Adrenal gland (tissue), 12 donors: ENCODE measurements around the gene CDCA4. TPM values are rescaled to one million over a fixed set of nuclear protein-coding genes. Genes with fewer than 3 reads are reported as not detected.
A peak's percentile ranks its signal among the peaks of the same experiment; 100 is the strongest.

ENCODE experiments used
- DNase-seq, 7 donors: peaks; one replicate each; pipeline ENCODE4 v3.0.0-alpha.2; 2019 to 2020
- H3K27ac ChIP-seq, 5 donors: fragments of 200-600 bp; sonication (generic) in 4 of 5; 1 replicate in 3 of 5; 2 replicates in 2 of 5; pipeline versions ENCODE4 v1.5.1 to v1.8.0; 2016 to 2020; ENCODE audit warnings: mild to moderate bottlenecking in 1 of 5
- H3K27me3 ChIP-seq: fragments of 200-600 bp; 2 replicates; pipeline ENCODE4 v1.8.0; 2021
- H3K36me3 ChIP-seq, 2 donors: fragments of 200-600 bp; replicated peaks in 1 of 2; 1 replicate in 1 of 2; 2 replicates in 1 of 2; pipeline versions ENCODE4 v1.5.1 to v1.8.0; 2018 to 2022
- H3K4me1 ChIP-seq, 2 donors: fragments of 200-600 bp; replicated peaks in 1 of 2; 1 replicate in 1 of 2; 2 replicates in 1 of 2; pipeline versions ENCODE4 v1.5.1 to v1.8.0; 2018 to 2021
- H3K4me3 ChIP-seq, 4 donors: fragments of 200-600 bp; sonication (generic) in 3 of 4; one replicate each; pipeline ENCODE4 v1.5.1; 2016 to 2018
- H3K9me3 ChIP-seq, 3 donors: fragments of 200-600 bp; sonication (generic) in 1 of 3; replicated peaks in 1 of 3; 1 replicate in 2 of 3; 2 replicates in 1 of 3; pipeline versions ENCODE4 v1.5.1 to v1.8.0; 2016 to 2021
- CTCF ChIP-seq, 6 experiments: fragments of 450-650 bp in 4 of 6; fragments of 200-600 bp in 2 of 6; sonication (generic) in 1 of 6; IDR thresholded peaks; 1 replicate in 5 of 6; 2 replicates in 1 of 6; pipeline versions ENCODE4 v1.5.1 to v1.8.0; 2016 to 2021; ENCODE audit warnings: antibody characterized with exemption in 6 of 6, mild to moderate bottlenecking in 2 of 6, moderate library complexity in 1 of 6
- POLR2A ChIP-seq, 2 donors: fragments of 450-650 bp; IDR thresholded peaks; one replicate each; pipeline ENCODE4 v1.6.1; 2017; ENCODE audit warnings: antibody characterized with exemption in 2 of 2, mild to moderate bottlenecking in 2 of 2, moderate library complexity in 1 of 2
- WGBS, 4 donors: extraction: QIAGEN DNeasy Blood & Tissue Kit in 2 of 4; methylation state at CpG; one replicate each; pipeline versions ENCODE4 v1.1.5 to v1.1.7; 2013 to 2017; 5-methylcytosine and 5-hydroxymethylcytosine counted together
- intact Hi-C, 2 donors: fragments of 100-400 bp; cut with DNase I; formaldehyde crosslinking; loops; one replicate each; pipeline versions ENCODE4 v1.14.1 to v1.15.0; 2022 to 2023
- polyA plus RNA-seq, 3 donors: library from polyadenylated mRNA; stranded (reverse); fragments of 200-250 nt in 2 of 3; fragments of 350-450 nt in 1 of 3; fragmentation: Illumina TruSeq in 1 of 3; extraction: RNeasy Lipid Tissue Mini Kit (QIAGEN cat#74804) in 1 of 3; gene quantifications; one replicate each; pipeline ENCODE4 v1.2.3, GENCODE V29; 2013 to 2014
- total RNA-seq, 9 donors: library from RNA; depleted of rRNA in 4 of 9; stranded (reverse); fragments of >200 nt in 4 of 9; fragments of 120-200 nt in 1 of 9; fragmentation: NEBNext Ultra II Directional in 1 of 9; extraction: Animal tissue kit (Norgen Biotek cat#: 25700) in 1 of 9; gene quantifications; one replicate each; pipeline versions ENCODE4 v1.1.0 to v1.2.4, GENCODE V29; 2013 to 2023
- donor health status: healthy with polysubstance abuse.
- donor health status: Bipolar disorder and iron deficiency.
- donor health status: DM: yes; HTN: yes; CAD: no.
- donor health status: DM: no; HTN: no; CAD: no.
- donor health status: DM: no; HTN: no; CAD: no.
- donor health status: DM: yes; HTN: yes; CAD: no.

The CDCA4 gene
- total and polyA plus RNA-seq, 12 donors: 0.66 to 10.5 (median 4.1) TPM

- Histone ChIP-seq H3K27ac (peak overlapping the region in 3 of 5 donors; percentile 74 to 87 (median 77)), H3K9me3 (no peaks in the 10 kb centered on the region), H3K27me3 (no peaks in the 10 kb centered on the region), H3K4me1 (peaks cover 20 to 37% of the 10 kb centered on the region in 2 donors), H3K36me3 (no peaks in the 10 kb centered on the region), H3K4me3 (no peak overlapping the region)
- 59 to 64% (median 63%) methylated on average over 13 of the region's 13 CpGs for WGBS, 4 donors
- no peak for TF ChIP-seq POLR2A (IDR thresholded peaks at IDR 0.05)
- TF ChIP-seq CTCF (IDR thresholded peaks at IDR 0.05): no peak
- DNase-seq: no peak
- intact Hi-C loops: loop anchor here in 1 of 2 donors (5.0 kb wide), 1 partner anchor 42 kb away; no protein-coding TSS in a partner anchor
These were observed 46.7 kb downstream of the CDCA4 start for GRCh38 chr14:104974146-104974541.

GRCh38 chr14:104973385-104974145 lies 47.3 kb downstream of the CDCA4 start:
- H3K4me1 ChIP-seq: peaks cover 20 to 43% of the 10 kb centered on the region in 2 donors
- no peaks in the 10 kb centered on the region for H3K9me3 ChIP-seq
- 24 to 45% (median 30%) methylated on average over 7 to 23 of the region's 23 CpGs for WGBS, 4 donors
- TF ChIP-seq POLR2A (IDR thresholded peaks at IDR 0.05) (peak in 1 of 2 donors; percentile 51), CTCF (IDR thresholded peaks at IDR 0.05) (no peak)
- H3K27ac ChIP-seq: peak overlapping the region in 4 of 5 donors; percentile 48 to 87 (median 76)
- intact Hi-C loops: loop anchor here in 1 of 2 donors (5.0 kb wide), 1 partner anchor 41 kb away; no protein-coding TSS in a partner anchor
- H3K36me3 ChIP-seq: no peaks in the 10 kb centered on the region
- no peaks in the 10 kb centered on the region for H3K27me3 ChIP-seq
- DNase-seq: peak; percentile 61 to 81 (median 74)
- H3K4me3 ChIP-seq: no peak overlapping the region

GRCh38 chr14:104973135-104973384 lies 47.8 kb downstream of the CDCA4 start:
- Histone ChIP-seq H3K4me3 (no peak overlapping the region), H3K9me3 (no peaks in the 10 kb centered on the region), H3K27me3 (peaks cover 5% of the 10 kb centered on the region), H3K27ac (peak overlapping the region in 4 of 5 donors; percentile 48 to 87 (median 76)), H3K4me1 (peaks cover 20 to 48% of the 10 kb centered on the region in 2 donors), H3K36me3 (no peaks in the 10 kb centered on the region)
- 30 to 50% (median 37%) methylated on average over 6 to 12 of the region's 12 CpGs; no CpG with 5 or more reads in 1 of the 4 donors for WGBS, 4 donors
- DNase-seq: peak; percentile 82 to 97 (median 94)
- TF ChIP-seq POLR2A (IDR thresholded peaks at IDR 0.05) (no peak), CTCF (IDR thresholded peaks at IDR 0.05) (no peak)
- intact Hi-C loops: loop anchor here in 1 of 2 donors (5.0 kb wide), 1 partner anchor 41 kb away; no protein-coding TSS in a partner anchor

- no peaks in the 10 kb centered on the region for H3K9me3 ChIP-seq
- no peak for TF ChIP-seq POLR2A (IDR thresholded peaks at IDR 0.05)
- TF ChIP-seq CTCF (IDR thresholded peaks at IDR 0.05): no peak
- 70 to 80% (median 72%) methylated on average over 8 to 28 of the region's 28 CpGs for WGBS, 4 donors
- peaks cover 15 to 47% of the 10 kb centered on the region in 2 donors for H3K4me1 ChIP-seq
- H3K36me3 ChIP-seq: no peaks in the 10 kb centered on the region
- H3K4me3 ChIP-seq: no peak overlapping the region
- H3K27ac ChIP-seq: peak overlapping the region in 3 of 5 donors; percentile 48 to 87 (median 77)
- intact Hi-C loops: loop anchor here in 1 of 2 donors (5.0 kb wide), 1 partner anchor 40 kb away; no protein-coding TSS in a partner anchor
- peaks cover 8% of the 10 kb centered on the region for H3K27me3 ChIP-seq
- peak in 1 of 7 donors; percentile 30 for DNase-seq
These were observed 48.4 kb downstream of the CDCA4 start for GRCh38 chr14:104972301-104973134.
